ENCODE measurements around the gene TPPP. TPM values are rescaled to one million over a fixed set of nuclear protein-coding genes. Genes with fewer than 3 reads are reported as not detected.

TPPP gene
- total RNA-seq, 1 experiment from 2014 or later: 3.9 TPM

GRCh38 chr5:684751-685216 is 8.4 kb downstream of the TPPP start:
- Histone ChIP-seq H3K4me1 (ENCODE audit: control insufficient read depth in 1 of 2, insufficient read depth in 2 of 2, low read length in 2 of 2) (no peaks in the 10 kb centered on the region), H3K4me3 (replicated peaks in 1 of 2; ENCODE audit: low read depth in 1 of 2, low read length in 2 of 2) (no peak overlapping the region), H3K27ac (ENCODE audit: low read depth, low read length) (no peak overlapping the region), H3K27me3 (ENCODE audit: insufficient read depth, low read length) (no peaks in the 10 kb centered on the region), H4K20me1 (ENCODE audit: insufficient read depth) (no peaks in the 10 kb centered on the region), H3K4me2 (ENCODE audit: low read length) (no peak overlapping the region), H3K9me3 (ENCODE audit: control insufficient read depth in 1 of 2, insufficient read depth in 1 of 2, low read depth in 1 of 2, low read length in 2 of 2) (no peaks in the 10 kb centered on the region), H3K9ac (ENCODE audit: low read length) (no peak overlapping the region), H3K79me2 (ENCODE audit: insufficient read depth, low read length) (no peaks in the 10 kb centered on the region), H3K9me2 (ENCODE audit: insufficient read depth) (no peaks in the 10 kb centered on the region), H3K36me3 (ENCODE audit: control insufficient read depth in 1 of 2, insufficient read depth in 2 of 2, low read length in 2 of 2) (no peaks in the 10 kb centered on the region), H2AFZ (ENCODE audit: low read depth, low read length, poor library complexity, severe bottlenecking) (no peak overlapping the region)
- ATAC-seq: no peak
- no peak for DNase-seq (ENCODE audit: low read depth, low spot score)
- ChIA-PET CTCF (no interaction called here), POLR2A (no interaction called here), RAD21 (ENCODE audit: low non-redundant PET in 1 of 2, low total read pairs in 2 of 2, uncharacterized antibody in 2 of 2, unreplicated experiment in 2 of 2) (no interaction called here)
- TF ChIP-seq, protein P1, sequence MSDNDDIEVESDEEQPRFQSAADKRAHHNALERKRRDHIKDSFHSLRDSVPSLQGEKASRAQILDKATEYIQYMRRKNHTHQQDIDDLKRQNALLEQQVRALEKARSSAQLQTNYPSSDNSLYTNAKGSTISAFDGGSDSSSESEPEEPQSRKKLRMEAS (IDR thresholded peaks at IDR 0.05): no peak
- TF ChIP-seq CBX3 (IDR thresholded peaks at IDR 0.05; ENCODE audit: low read depth) (no peak), JUND (IDR thresholded peaks at IDR 0.05) (no peak), RAD21 (IDR thresholded peaks at IDR 0.05; ENCODE audit: low read depth) (no peak), ZNF274 (IDR thresholded peaks at IDR 0.05; ENCODE audit: low read depth, low read length) (no peak), POLR2AphosphoS5 (IDR thresholded peaks at IDR 0.05; ENCODE audit: low read depth, low read length) (no peak)
- intact Hi-C loops (cut with micrococcal nuclease): no loop called here
- BruUV-seq (replicated peaks): no TSS peak

GRCh38 chr5:683551-684481 is 9.3 kb downstream of the TPPP start:
- intact Hi-C loops (cut with micrococcal nuclease): no loop called here
- Histone ChIP-seq H2AFZ (ENCODE audit: low read depth, low read length, poor library complexity, severe bottlenecking) (no peak overlapping the region), H3K27me3 (ENCODE audit: insufficient read depth, low read length) (no peaks in the 10 kb centered on the region), H3K4me2 (ENCODE audit: low read length) (no peak overlapping the region), H3K79me2 (ENCODE audit: insufficient read depth, low read length) (no peaks in the 10 kb centered on the region), H3K27ac (ENCODE audit: low read depth, low read length) (no peak overlapping the region), H3K9ac (ENCODE audit: low read length) (no peak overlapping the region), H3K9me3 (ENCODE audit: control insufficient read depth in 1 of 2, insufficient read depth in 1 of 2, low read depth in 1 of 2, low read length in 2 of 2) (no peaks in the 10 kb centered on the region), H3K4me3 (replicated peaks in 1 of 2; ENCODE audit: low read depth in 1 of 2, low read length in 2 of 2) (no peak overlapping the region), H3K9me2 (ENCODE audit: insufficient read depth) (no peaks in the 10 kb centered on the region), H4K20me1 (ENCODE audit: insufficient read depth) (no peaks in the 10 kb centered on the region), H3K36me3 (ENCODE audit: control insufficient read depth in 1 of 2, insufficient read depth in 2 of 2, low read length in 2 of 2) (no peaks in the 10 kb centered on the region), H3K4me1 (ENCODE audit: control insufficient read depth in 1 of 2, insufficient read depth in 2 of 2, low read length in 2 of 2) (no peaks in the 10 kb centered on the region)
- TF ChIP-seq ATF3 (IDR thresholded peaks at IDR 0.05) (no peak), EZH2phosphoT487 (IDR thresholded peaks at IDR 0.05; ENCODE audit: borderline replicate concordance) (no peak), SRF (IDR thresholded peaks at IDR 0.05; ENCODE audit: low read depth) (no peak), POLR2A (IDR thresholded peaks at IDR 0.05; ENCODE audit: borderline replicate concordance, extremely low read depth, insufficient read depth, insufficient read length) (no peak), EGR1 (IDR thresholded peaks at IDR 0.05; ENCODE audit: low read depth) (no peak), ELF1 (IDR thresholded peaks at IDR 0.05; ENCODE audit: borderline replicate concordance, low read depth) (no peak), CBX3 (IDR thresholded peaks at IDR 0.05; ENCODE audit: low read depth) (no peak), CEBPB (IDR thresholded peaks at IDR 0.05; ENCODE audit: low read depth) (no peak), ZFX (IDR thresholded peaks at IDR 0.05) (no peak)
- TF ChIP-seq, protein P2, sequence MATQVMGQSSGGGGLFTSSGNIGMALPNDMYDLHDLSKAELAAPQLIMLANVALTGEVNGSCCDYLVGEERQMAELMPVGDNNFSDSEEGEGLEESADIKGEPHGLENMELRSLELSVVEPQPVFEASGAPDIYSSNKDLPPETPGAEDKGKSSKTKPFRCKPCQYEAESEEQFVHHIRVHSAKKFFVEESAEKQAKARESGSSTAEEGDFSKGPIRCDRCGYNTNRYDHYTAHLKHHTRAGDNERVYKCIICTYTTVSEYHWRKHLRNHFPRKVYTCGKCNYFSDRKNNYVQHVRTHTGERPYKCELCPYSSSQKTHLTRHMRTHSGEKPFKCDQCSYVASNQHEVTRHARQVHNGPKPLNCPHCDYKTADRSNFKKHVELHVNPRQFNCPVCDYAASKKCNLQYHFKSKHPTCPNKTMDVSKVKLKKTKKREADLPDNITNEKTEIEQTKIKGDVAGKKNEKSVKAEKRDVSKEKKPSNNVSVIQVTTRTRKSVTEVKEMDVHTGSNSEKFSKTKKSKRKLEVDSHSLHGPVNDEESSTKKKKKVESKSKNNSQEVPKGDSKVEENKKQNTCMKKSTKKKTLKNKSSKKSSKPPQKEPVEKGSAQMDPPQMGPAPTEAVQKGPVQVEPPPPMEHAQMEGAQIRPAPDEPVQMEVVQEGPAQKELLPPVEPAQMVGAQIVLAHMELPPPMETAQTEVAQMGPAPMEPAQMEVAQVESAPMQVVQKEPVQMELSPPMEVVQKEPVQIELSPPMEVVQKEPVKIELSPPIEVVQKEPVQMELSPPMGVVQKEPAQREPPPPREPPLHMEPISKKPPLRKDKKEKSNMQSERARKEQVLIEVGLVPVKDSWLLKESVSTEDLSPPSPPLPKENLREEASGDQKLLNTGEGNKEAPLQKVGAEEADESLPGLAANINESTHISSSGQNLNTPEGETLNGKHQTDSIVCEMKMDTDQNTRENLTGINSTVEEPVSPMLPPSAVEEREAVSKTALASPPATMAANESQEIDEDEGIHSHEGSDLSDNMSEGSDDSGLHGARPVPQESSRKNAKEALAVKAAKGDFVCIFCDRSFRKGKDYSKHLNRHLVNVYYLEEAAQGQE (IDR thresholded peaks at IDR 0.05; ENCODE audit: low read depth): no peak
- POLR2A ChIA-PET: no interaction called here
- BruUV-seq (replicated peaks): no TSS peak
- CTCF ChIA-PET: no interaction called here
- no peak for ATAC-seq
- DNase-seq (ENCODE audit: low read depth, low spot score): no peak
- RAD21 ChIA-PET (ENCODE audit: low non-redundant PET in 1 of 2, low total read pairs in 2 of 2, uncharacterized antibody in 2 of 2, unreplicated experiment in 2 of 2): no interaction called here
